ENCODE results near the gene COL9A3.

The COL9A3 gene

GRCh38 chr20:62882426-62882825, 65.6 kb downstream of the COL9A3 start:
- no peak for DNase-seq

GRCh38 chr20:62884556-62884955, 67.7 kb downstream of the COL9A3 start:
- no peak for DNase-seq

- DNase-seq, result no peak
Measured at GRCh38 chr20:62885046-62885895, 68.4 kb downstream of the COL9A3 start.

GRCh38 chr20:62885896-62886708, 69.3 kb downstream of the COL9A3 start:
- DNase-seq, result peak in 1 of 2 experiments; percentile 44

DNA sequence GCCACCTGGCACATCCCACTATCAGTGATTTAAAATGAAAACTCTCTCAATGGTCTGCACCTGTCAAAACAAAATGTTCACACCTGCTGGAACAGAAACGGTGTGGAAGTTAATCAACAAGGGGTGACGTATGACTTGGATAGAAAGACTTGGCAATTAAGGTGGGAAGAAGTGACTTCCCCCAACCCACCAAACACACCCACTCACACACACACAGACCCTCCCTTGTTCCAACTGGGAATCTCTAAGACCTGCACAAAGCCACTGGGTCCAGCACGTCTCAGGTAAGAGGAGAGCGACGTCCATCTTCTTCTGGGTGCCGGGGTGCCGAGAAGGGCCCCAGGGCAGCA, 69.8 kb downstream of the COL9A3 start:
- peak in 1 of 2 experiments; percentile 83 for DNase-seq

GRCh38 chr20:62887152-62887859, 70.5 kb downstream of the COL9A3 start:
- peak in 1 of 2 experiments; percentile 46 for DNase-seq

DNA sequence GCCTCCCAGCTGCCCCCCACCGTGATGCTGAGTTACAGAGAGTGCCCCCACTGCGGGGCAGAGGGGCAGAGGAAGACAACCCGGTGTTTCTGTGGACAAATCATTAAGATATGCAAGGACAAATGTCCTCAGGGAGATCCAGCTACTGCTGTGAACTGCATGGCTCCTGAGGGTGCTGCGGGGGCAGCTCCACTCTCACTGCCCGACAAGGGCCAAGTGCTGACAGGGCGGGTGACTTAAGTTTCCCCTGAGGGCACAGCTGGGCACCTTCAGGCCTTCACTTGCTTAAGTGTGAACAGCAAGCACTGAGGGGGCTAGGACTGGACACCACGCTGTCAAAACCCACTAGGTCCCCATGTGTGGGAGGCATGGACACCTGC, 71.0 kb downstream of the COL9A3 start:
- no peak for DNase-seq

GRCh38 chr20:62888406-62888805, 71.6 kb downstream of the COL9A3 start:
- no peak for DNase-seq

DNA sequence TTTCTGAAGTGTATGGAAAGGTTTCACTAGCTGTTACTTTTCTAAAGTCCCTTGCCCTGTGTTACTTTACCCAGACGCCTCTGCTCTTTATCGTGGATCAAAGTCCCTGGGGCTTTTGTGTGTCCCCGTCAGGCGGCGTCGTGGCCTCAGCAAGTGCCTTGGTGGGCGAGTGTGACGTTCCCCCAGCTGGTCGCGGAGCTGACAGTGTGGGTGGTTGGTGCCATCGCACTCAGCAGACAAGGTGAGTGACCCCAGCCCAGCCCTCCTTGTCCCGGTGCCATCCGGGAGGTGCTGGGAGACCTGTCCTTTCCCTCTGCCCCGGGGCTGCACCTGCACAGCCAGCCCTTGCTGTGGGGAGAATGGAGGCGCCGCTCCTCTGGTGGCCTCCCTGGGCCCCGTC, 72.1 kb downstream of the COL9A3 start:
- no peak for DNase-seq

DNA sequence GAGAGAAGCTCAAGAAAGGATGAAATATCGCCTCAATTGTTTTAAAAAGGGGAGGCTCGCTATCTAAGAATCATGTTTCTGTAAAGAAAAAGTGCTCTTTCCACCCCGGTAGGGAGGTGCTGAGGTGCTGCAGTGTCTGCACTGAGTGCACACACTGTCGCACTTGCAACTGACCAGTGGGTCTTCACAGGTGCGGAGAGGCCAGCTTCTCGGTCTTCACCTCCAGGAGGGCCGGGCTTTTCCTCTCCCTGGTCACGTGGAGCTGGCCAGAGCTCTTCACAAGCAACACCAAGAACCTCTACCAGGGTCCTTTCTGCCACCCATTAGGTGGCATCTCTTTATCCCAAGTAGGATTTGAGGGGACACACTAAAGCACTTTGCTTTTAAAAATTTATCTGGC, 72.6 kb downstream of the COL9A3 start:
- DNase-seq, result no peak

DNA sequence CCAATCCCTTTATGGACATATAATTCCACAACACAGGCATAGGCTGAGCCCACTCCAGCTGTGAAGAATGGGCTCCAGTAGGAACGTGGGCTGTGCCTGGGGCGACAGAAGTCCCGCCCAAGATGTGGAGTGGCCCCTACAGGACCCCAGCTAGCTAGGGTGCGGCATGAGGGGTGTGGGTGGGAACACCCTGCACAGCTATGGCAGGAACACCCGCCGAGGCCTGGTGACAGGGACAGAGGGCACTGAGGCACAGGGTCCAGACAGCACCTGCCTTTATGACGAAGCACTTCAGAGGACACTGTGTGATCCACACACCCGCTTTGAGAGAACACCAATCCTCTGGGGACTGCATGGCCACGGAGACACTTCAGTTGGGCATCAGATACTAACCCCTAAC, 73.0 kb downstream of the COL9A3 start:
- no peak for DNase-seq

DNA sequence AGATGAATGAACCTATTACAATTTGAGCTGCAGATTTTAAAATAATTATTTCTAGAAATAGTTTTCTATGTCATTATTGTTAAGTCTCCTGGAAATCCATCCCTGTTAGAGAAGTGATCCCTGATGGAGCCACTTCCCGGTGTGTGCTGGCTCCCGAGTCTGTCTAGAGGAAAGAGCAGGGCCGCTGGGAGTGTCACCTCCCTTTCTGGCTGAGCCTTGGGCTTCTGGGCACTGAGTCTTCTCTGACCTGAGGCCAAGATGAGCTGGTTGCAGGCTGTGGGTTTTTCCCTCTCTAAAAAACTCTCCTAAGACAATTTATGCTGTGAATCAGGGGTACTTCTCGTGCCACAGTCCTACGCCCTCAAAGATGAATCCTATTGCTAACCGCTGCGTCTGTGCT, 73.6 kb downstream of the COL9A3 start:
- no peak for DNase-seq
